DMS53 treated with DMSO at 0.1 percent for 48 hours (cell line): ENCODE data around the gene FBF1.

ENCODE experiments used
- DNase-seq: peaks from one replicate; lab custom pipeline; 2025; ENCODE audit not compliant: unreplicated experiment; lab: John Stamatoyannopoulos, UW

The FBF1 gene

DNA sequence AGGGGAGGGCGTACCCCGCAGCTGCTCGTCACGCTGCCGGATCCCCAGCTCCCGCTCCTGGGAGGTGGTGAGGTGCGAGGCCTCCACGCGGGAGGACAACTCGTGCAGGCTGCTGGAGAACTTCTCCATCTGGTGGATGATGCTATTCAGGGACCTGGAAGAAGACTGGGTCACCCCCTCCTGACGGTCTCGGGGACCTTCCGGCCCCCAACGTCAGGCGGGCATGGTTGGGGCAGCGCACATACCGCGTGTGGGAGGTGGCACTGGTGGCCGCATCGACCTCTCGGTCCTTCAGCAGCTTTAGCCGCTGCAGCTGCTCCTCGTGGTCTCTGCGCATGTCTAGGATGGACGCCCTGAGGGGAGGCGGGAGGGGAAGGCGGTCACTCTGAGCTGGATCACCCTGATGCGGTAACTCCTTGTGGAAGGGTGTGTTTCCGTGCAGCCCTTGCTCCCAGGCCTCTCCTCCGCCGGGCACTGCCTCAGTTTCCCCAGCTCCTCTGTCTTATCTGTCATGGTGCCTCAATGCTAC lies 22.9 kb downstream of the FBF1 start:
- no peak for DNase-seq

DNA sequence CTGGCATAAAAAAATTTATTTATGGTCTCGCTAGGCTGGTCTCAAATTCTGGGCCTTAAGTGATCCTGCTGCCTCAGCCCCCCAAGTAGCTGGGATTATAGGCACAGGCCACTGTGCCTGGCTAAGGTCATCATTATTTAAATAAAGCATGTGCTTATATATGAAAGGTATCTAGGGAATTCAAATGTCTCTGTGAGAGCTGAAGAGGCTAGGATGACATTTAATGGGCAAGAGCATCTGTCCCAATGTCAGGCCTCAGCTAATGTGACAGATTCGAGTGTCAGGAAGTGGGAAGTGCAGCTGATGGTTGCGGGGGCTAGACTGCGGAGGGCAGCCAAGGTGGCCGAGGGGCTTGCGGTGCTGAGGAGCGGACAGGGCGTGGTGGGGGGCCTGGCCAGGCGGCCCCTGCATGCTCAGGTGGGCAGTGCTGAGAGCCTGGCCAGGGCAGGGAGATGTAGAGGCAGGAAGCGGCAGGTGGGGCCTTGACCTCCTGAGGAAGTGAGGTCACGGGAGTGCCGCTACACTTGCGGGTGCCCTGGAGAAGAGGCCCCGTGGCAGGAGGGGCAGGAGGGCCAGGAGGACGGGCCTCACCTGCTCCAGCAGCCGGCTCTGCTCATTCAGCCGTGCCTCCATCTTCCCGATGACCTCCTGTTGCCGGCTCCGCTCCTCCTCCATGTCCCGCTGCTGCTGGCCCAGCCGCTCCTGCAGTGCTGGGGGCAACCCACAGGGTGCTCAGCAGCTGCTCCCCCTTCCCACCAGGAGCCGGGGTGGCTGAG lies 23.5 kb downstream of the FBF1 start:
- no peak for DNase-seq

DNA sequence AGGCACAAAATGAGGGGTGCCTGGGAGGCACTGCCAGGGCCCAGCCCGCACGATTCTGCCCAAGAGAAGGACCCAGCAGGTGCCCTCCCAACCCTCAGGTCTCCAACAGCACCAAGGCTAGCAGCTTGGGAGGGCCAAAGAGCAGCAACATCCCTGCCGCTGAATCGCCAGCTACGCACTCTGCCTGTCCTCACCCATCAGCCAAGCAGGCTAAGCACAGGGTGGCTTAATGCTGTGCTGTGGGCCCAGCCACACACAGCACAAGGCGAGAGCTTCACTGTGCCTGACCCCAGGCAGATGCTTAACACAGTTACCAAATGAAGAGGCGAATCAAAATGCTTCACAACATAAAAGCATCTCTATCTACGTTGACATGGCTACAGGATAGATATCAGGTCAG lies 25.6 kb downstream of the FBF1 start:
- no peak for DNase-seq

DNA sequence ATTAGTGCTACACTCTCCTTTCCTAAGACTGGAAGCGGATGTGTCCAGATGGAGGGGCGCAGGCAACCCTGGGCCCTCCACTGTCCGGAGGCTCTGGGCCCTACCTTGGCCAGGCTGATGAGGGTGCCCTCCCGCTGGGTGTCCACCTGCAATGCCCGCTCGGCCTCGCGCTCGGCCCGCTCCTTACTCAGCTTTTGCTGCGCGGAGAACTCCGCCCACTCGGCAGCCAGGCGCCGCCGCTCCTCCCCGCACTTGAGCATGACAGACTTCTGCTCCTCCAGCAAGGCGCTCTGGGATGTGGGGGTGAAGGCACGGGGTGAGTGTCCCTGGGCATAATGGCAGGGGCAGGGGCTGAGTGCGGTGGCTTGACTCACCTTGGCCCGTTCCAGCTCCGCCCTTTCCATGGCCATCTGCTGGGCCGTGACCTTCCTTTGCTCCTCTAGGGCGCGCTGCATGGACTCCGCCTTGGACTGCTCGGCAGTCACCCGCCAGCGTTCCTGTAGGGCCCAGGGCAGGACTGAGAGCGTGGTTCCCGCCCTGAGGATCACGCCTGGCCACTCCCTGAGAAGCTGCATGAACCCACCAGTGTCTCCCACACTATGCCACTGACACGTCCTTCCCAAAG lies 26.1 kb downstream of the FBF1 start:
- peak; percentile 50 for DNase-seq

DNA sequence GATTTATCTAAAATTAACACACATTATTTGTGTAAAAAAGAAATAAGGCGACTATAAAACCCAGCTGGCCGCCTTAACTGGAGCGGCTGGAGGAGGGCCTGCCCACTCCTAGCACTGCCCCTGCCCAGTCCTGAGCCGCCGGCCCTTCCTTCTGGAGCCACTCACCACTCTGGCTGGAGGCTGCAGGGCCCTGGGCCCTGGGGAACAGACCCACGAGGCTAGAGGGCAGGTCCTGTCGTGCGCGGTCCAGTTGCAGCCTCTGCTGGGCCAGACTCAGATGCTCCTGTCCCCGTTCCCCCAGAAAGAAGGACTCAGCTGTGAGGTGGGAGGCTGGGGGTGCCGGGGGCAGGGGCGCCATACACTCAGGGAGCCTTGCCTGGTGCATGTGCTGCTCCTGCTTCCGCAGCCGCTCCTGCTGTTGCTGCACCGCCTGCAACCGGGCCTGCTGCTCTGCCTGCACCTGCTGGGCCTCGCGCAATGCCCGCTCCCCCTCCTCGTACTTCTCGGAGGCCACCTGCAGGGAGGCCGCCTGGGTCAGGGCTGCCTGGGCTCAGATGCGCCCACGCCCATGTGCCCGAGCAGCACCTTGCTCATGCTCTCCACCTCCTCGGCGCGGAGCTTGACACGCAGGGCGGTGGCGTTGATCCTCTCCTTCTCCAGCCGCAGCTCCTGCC lies 27.2 kb downstream of the FBF1 start:
- no peak for DNase-seq

DNA sequence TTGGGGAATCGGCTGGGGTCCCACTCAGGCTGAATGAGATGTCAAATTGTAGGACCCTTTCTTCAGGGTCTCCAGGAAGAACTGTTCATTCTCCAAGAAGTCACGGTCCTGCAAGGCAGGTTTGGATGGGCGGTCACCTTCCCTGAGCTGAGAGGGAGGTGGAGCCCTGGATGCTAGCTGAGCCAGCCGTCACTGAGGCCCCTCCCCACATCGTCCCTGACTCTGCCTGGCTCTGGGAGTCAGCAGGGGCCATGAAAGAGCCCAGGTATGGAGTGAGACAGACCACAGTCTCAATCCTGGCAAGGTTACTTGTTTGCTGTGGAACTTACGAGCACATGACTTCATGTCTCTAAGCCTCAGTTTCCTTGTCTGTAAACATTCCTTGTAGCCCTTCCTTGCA lies 30.1 kb downstream of the FBF1 start:
- peak; percentile 68 for DNase-seq

DNA sequence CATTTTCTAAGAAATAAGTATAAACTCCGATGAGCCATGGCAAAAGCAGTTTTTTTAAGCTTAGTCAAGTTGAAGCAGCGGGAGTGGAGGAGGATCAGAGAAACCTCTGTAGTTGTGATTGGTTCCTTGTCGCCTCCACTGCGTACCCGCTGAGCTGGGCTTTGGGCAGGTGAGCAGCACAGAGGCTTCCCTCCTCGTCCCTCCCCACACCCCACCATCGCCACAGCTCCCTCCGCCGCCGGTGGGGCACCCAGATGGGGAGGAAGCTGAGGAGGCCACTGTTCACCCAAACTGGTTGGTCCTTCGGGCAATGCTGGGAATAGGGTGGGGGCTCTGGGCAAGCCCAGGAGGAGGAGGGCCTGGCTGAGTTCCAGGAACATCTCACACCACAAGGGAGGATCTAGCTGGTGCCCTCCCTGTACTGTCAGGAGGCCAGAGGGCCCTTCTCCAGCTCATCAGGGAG lies 31.0 kb downstream of the FBF1 start:
- peak; percentile 82 for DNase-seq

DNA sequence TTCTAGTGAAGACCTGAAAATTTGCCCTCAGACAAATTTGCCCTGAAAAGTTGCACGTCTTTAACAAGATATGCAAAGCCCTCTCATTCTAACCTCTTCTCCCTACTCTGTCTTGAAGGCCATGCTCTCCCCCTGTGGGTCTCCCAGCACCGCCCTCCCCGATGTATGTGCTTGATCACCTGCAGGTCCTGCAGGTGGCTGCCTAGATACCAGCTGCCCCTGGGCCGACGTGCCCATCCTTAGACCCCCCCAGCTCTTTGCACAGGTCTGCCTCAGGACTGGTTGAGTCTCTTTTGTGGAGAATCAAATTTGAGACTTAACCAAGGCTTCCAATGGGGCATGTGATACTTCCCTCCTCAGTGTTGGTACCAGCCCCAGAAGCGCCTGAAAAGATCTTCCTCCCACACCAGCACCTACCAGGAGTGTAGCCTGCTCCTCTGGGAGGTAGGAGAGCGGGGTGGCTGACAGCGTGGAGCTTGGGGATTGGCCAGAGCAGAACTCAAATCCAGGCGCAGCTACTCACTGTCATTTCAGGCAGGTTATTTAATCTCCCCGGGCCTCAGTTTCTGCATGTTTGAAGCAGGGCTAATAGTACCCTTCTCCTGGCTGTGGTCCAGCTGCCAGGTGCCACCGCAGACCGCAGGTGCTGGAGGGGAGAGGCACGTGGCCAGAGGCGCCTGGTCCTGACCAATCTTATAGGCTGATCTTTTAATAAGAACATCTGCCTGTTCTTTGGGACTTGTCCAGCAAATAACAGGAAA lies 31.6 kb downstream of the FBF1 start:
- peak; percentile 88 for DNase-seq

DNA sequence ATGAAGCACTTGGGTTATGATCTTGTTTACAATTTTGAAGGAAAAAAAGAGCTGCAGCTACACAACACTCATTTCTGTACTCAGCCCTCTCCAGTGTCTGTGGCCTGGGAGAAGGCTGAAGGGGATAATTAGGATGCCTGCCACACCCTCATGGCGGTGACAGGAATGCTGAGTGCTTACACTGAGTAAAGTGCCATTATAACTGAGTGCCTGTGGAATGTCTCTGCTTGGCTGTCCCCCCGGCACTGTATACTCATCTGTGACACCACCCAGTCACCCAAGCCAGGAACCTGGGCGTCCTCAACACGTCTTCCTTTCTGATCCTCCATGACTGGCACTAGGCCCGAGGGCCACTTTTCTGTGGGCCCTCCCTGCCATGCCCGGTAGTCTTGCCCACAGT lies 32.6 kb downstream of the FBF1 start:
- no peak for DNase-seq

DNA sequence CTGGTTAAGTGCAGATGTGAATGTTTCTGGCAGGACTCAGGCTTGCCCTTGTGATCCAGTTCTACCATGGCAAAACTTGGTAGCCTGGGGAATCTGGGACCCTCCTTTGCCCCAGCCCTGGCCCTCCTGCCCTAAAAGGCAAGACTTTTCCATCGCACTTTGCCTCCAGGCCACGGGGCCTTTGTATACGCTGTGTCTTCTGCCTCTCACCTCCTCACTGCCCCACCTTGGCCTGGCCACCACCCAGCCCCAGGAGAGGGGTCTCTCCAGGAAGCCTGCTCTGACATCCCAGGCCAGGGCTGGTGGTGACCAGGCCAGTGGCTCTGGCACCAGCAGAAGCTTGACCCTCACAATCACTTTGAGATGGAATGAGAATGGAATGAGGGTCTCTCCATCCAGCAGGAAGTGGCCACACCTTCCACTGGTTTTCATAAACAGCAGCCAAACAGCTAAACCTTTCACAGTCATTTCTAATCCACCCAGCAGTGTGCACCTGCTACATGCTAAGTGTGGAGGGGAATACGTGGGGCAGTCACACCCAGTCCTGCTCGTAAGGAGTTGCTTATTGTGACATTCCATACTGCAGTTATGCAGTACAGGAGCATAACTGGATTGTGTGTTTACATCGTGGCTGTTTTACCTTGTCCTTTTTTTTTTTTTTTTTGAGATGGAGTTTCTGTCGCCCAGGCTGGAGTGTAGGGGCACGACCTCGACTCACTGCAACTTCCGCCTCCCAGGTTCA lies 34.5 kb downstream of the FBF1 start:
- no peak for DNase-seq

DNA sequence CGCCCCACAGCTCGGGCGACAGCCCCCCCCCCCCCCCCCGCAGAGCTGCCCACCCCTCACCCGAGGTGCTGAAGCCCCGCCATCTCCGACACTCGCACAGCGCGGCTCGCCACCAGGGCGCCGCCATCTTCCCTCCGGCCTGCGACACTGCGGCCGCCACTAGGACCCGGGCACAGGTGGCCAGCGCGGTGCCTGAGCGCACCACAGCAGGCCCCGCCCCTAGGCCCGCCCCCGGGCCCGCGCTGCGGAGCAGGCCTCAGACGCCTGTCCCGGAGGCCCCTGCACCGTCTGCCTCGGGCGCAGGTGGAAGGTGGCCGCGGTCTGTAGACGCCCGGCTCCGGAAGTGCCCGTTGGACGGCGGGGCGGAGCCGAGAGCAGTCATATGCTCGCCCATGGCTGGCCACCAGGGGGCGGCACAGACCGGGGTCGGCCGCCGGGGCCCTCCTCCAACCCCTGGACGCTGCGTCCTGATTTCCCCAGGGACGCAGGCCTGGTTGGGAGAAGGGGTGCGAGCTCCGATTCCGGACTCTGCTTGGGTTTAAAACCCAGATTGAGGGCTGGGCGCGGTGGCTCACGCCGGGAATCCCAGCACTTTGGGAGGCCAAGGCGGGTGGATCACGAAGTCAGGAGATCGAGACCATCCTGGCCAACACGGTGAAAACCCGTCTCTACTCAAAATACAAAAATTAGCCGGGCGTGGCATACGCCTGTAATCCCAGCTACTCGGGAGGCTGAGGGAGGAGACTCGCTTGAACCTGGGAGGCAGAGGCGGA lies 35.9 kb downstream of the FBF1 start, which contains the start of gene MRPL38:
MRPL38 (minus strand) TSS at position 136 of the 773 bp plus-strand sequence; CDS start at position 127, 9 bp downstream.
- DNase-seq, result peak; percentile 95

DNA sequence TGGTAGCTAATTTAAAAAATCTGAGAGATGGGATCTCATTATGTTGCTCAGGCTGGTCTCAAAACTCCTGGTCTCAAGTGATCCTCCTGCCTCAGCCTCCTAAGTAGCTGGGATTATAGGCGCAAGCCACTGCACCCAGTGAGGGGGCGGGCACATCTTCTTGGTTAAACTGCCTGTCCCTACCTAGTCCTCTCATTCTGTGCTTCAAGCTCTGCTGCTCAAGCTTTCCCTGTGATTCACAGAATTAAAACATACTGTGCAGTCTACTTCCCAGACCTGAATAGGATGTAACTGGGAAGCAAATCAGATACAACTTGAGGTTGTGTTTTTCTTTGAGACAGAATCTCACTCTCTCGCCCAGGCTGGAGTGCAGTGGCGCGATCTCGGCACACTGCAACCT lies 38.4 kb downstream of the FBF1 start:
- no peak for DNase-seq

DNA sequence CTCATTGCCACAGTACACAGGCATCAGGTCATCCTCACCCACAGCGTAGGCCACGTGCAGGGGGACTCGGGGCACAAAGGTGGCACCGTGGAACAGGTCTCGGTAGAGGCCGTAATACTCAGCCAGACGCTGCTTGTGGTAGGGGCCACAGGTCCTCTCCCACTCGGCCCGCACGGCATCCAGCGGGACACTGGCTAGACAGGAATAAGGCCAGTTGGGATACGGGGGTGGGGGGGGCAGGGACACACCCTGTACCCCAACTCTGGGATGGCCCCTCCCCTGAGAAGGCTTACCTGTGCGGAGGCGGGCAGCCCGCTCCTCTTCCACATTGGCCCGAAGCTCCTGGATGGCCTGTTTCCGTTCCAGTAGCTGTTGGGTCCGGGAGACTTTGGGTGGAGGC lies 39.1 kb downstream of the FBF1 start:
- no peak for DNase-seq

DNA sequence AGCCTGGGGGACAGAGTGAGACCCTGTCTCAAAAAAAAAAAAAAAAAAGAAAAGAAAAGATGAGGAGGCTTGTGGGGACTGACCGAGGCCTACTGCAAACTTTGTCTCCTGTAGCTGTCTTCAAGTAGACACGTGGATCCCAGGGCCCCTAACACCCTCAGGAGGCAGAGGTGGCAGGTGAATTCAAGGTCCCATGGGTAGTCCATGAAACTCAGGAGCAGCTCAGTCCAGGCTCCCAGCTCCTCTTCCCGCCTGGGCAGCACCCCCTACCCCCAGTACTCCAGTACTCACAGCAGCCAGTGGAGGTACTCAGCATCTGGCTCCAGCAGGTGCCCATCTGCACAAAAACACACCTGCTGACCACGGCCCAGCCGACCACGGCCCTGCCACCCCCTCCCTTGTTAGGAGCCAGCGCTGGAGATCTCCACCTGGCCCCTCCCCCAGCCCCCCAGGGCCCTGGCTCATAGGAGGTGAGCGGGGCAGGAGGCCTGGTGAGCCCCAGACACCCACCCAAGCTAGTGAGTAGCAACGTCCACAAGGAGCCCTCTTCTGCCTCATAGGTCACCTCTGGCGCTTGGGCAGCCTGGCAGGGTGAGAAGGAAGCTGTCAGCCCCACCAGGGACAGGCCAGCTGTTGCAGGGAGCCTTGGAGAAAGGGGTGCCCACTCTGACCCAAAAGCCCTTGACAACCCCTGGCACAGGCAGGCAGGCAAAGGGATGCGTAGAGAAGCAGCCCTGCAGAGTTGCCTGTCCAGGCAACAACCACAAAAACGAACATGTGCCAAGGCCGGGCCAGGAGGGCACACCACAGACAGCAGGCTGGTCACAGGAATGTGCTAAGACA lies 39.9 kb downstream of the FBF1 start:
- no peak for DNase-seq

DNA sequence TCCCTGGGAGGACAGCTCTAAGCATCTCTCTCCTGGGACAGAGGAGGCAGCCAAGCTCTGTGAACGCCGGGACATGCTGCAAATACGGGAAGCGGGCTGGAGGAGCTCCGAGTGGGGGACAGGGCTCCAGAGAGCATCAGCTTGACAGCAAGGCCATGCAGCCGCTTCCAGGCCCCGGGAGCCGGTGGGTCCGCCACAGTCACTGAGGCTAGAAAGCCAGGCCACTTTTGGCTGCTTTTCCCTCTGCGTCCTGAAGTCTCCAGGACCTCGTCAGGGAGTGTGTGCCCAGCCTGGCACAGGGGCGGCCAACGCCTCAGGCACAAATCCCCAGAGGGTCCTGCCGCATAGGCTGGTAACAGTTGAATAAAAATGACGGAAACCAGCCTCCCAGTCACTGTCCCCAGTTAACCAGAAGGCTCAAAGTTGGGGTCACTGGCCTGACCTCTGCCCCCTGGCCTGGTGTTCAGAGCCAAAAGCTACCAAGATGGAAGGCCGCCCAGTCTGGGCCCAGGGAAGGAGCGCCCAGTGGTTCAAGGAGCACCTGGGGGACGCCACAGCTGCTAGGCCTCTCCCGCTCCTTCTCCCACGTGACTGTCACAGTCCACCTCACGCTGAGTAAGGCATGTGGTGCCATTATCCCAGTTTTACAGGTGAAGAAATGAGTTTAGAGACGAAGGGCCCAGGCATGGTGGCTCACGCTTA lies 40.9 kb downstream of the FBF1 start:
- no peak for DNase-seq

DNA sequence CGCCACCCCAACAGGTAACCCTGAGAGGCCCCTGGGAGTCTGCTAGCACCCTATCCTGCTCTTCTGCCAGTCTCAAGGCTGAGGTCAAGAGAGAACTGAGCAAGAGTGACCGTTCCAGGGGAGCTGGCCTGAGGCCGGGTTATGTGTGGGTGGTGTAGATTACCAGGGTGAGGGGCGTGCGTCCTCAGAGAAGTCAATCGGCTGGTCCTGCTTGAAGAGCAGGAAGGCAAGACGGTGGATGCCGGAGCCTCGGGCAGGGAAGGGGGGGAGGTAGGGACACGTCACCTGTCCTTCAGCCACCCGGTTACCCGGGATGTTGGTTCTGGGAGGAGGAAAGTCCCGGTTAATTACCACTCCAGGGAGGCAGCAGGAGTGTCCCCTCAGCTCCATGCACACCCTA lies 41.5 kb downstream of the FBF1 start:
- no peak for DNase-seq

DNA sequence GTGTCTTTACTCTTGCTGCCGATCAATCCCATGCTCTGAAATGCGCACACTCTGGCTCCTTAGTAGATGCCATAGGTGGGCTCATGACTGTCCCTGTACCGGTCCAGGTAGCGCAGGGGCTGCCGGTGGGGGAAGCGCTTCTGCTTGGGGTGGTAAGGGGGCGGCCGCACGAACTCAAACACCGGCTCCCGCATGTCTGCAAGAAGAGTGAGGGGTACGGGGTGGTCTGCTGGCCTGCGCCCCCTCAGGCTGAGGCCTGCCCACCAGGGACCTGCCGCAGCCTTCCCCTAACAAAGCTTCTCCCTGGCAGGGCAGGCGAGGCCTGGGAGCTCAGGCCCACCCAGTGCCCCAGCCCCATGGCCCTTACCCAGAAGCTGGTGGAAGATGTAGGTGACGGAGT lies 42.1 kb downstream of the FBF1 start:
- DNase-seq, result no peak

DNA sequence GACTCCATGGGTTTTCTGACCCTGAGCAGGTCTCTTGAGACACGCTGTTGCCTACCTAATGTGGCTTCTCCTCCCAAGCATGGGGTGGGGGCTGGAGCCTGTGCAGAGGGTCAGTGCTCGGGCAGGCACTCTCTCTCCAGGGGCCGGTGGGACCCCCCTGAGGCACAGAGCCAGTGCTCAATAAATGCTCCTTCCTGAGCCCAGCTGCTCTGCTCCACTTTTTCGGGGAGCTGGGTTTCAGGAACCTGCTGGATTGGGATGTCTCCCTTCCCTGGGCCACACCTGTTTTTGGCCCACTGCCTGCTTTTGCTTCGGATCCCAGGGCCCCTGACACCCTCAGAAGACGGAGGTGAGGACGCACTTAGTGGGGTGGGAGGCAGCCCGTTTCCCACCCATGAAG lies 42.8 kb downstream of the FBF1 start:
- DNase-seq, result no peak
